Measurements from ENCODE around the gene EFNA3. TPM values are rescaled to one million over a fixed set of nuclear protein-coding genes. Genes with fewer than 3 reads are reported as not detected.

The EFNA3 gene
- total and polyA plus RNA-seq, 2 donors (not counting 1 experiment from before 2014, with no cell fraction given): 0.30 to 0.33 TPM

DNA sequence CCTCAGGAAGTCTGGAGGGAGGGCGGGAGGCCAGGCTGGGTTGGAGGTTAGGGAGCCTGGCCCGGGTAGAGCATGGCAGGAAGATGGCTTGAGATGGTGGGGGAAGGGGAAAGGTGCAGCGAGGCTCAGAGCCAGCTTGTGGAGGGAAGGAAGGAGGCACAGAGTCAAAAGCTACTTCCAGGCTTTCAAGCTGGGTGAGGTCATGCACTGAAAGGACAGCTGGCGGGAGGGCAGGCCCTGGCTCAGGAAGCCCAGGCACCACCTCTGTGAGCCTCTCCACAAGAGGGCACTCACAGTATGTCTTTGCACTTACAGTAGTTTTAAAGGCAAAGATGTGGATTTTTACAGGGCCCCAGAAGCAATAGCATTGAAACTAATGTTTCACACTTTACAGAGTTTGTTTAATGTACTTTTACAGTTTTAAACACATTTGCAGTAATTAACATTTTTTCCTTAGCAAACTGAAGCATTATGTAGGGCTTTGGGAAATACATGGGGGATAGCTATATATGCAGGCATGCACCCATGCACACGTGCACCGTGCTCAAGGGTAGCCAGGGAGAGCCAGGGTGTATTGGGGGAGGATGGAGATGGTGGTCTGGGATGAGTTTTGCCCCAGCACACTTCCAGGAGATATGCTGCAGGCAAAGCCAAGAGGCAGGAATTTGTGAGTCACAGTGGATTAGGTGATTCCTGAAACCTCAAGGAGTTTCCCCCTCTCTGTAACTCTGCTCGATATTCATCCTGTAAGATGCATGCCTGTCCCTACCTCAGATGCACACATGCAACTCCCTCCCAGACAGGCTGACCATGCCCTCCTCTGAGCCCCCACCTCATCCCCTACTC is 33.6 kb upstream of the EFNA3 start:
- TF ChIP-seq, protein P1, sequence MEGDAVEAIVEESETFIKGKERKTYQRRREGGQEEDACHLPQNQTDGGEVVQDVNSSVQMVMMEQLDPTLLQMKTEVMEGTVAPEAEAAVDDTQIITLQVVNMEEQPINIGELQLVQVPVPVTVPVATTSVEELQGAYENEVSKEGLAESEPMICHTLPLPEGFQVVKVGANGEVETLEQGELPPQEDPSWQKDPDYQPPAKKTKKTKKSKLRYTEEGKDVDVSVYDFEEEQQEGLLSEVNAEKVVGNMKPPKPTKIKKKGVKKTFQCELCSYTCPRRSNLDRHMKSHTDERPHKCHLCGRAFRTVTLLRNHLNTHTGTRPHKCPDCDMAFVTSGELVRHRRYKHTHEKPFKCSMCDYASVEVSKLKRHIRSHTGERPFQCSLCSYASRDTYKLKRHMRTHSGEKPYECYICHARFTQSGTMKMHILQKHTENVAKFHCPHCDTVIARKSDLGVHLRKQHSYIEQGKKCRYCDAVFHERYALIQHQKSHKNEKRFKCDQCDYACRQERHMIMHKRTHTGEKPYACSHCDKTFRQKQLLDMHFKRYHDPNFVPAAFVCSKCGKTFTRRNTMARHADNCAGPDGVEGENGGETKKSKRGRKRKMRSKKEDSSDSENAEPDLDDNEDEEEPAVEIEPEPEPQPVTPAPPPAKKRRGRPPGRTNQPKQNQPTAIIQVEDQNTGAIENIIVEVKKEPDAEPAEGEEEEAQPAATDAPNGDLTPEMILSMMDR (conservative IDR thresholded peaks at IDR 0.05 in 1 of 2, IDR thresholded peaks at IDR 0.05 in 1 of 2; ENCODE audit: low read depth in 1 of 2, low read length in 2 of 2): peak; percentile 68 to 87
- no peak for TF ChIP-seq EZH2 (IDR thresholded peaks at IDR 0.05; ENCODE audit: low read length, missing control alignments)
- Histone ChIP-seq H3K79me2 (ENCODE audit: control insufficient read depth, insufficient read depth, low read length) (no peaks in the 10 kb centered on the region), H2AFZ (ENCODE audit: low read length) (no peak overlapping the region), H3K27ac (ENCODE audit: insufficient read depth, low read length) (no peak overlapping the region), H3K4me1 (ENCODE audit: control insufficient read depth, extremely low read depth, insufficient read depth, low read length) (peaks cover 5% of the 10 kb centered on the region), H3K9ac (ENCODE audit: insufficient read depth, low read length) (no peak overlapping the region), H3K9me3 (ENCODE audit: control insufficient read depth, insufficient read depth, low read depth, low read length) (no peaks in the 10 kb centered on the region), H3K4me2 (ENCODE audit: extremely low read depth, insufficient read depth, low read length) (no peak overlapping the region), H3K36me3 (ENCODE audit: control insufficient read depth, insufficient read depth, low read length) (no peaks in the 10 kb centered on the region), H3K27me3 (ENCODE audit: control insufficient read depth, insufficient read depth, low read length) (peaks cover 6% of the 10 kb centered on the region), H4K20me1 (ENCODE audit: control insufficient read depth, extremely low read depth, insufficient read depth, low read length) (no peaks in the 10 kb centered on the region), H3K4me3 (replicated peaks in 1 of 4; ENCODE audit: control extremely low read depth in 1 of 4, insufficient read depth in 1 of 4, low read depth in 3 of 4, low read length in 4 of 4) (no peak overlapping the region)
- peak; percentile 66 to 85 for DNase-seq (ENCODE audit: low read depth in 2 of 2)

DNA sequence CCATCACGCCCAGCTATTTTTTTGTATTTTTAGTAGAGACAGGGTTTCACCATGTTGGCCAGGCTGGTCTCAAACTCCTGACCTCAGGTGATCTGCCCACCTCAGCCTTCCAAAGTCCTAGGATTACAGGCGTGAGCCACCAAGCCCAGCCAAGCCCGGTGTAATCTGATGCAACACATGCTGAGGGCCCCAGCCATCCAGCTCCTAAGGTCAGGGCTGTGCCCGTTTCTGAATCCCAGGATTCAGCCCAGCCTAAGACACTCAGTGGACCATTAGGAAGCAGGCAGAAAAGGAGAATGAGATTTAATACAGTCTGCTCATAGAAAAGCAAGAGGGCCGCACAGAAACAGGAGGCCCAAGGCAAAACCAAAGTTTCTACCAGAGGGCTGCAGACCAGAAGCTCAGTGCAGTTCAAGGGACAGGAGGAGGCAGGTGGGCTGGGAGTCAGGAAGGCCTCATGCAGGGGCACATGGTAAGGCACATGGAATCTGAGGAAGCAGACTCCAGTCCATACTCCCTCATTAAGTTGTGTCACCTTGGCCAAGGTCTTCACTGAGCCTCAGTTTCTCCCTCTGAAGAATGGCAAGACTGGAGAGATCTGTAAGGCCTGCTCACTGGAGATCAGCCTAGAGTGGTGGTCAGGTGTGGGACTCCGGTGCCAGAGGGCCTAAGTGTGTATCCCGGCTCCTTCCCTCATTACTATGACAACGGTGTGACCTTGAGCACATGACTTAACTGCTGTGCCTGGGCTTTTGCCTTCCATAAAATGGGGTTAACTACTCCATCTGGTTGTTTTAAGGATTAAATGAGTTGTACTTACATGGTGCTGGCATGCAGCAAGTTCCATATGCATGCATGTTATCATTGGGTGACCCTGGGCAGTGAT is 29.9 kb upstream of the EFNA3 start:
- H3K27ac ChIP-seq (ENCODE audit: insufficient read depth, low read length): no peak overlapping the region
- H4K20me1 ChIP-seq (ENCODE audit: control insufficient read depth, extremely low read depth, insufficient read depth, low read length): no peaks in the 10 kb centered on the region
- no peaks in the 10 kb centered on the region for H3K9me3 ChIP-seq (ENCODE audit: control insufficient read depth, insufficient read depth, low read depth, low read length)
- H2AFZ ChIP-seq (ENCODE audit: low read length): no peak overlapping the region
- H3K4me2 ChIP-seq (ENCODE audit: extremely low read depth, insufficient read depth, low read length): no peak overlapping the region
- no peak for DNase-seq (ENCODE audit: low read depth in 2 of 2)
- H3K9ac ChIP-seq (ENCODE audit: insufficient read depth, low read length): no peak overlapping the region
- no peaks in the 10 kb centered on the region for H3K27me3 ChIP-seq (ENCODE audit: control insufficient read depth, insufficient read depth, low read length)
- no peak overlapping the region for H3K4me3 ChIP-seq (replicated peaks in 1 of 4; ENCODE audit: control extremely low read depth in 1 of 4, insufficient read depth in 1 of 4, low read depth in 3 of 4, low read length in 4 of 4)
- no peaks in the 10 kb centered on the region for H3K79me2 ChIP-seq (ENCODE audit: control insufficient read depth, insufficient read depth, low read length)
- H3K4me1 ChIP-seq (ENCODE audit: control insufficient read depth, extremely low read depth, insufficient read depth, low read length): peaks cover 9% of the 10 kb centered on the region
- no peak for TF ChIP-seq EZH2 (IDR thresholded peaks at IDR 0.05; ENCODE audit: low read length, missing control alignments)
- TF ChIP-seq, protein P1 (conservative IDR thresholded peaks at IDR 0.05 in 1 of 2, IDR thresholded peaks at IDR 0.05 in 1 of 2; ENCODE audit: low read depth in 1 of 2, low read length in 2 of 2): no peak
- no peaks in the 10 kb centered on the region for H3K36me3 ChIP-seq (ENCODE audit: control insufficient read depth, insufficient read depth, low read length)
